ENCODE data around the gene RPL18A.
A peak's percentile ranks its signal among the peaks of the same experiment; 100 is the strongest.
"Not testable (repeated sequence)": the region's sequence is repeated elsewhere in the genome, so short reads cannot be mapped to it uniquely, and the experiment has no call there.

Gene RPL18A

GRCh38 chr19:17866964-17867486 is 7.3 kb downstream of the RPL18A start:
- DNase-seq: no peak

- no peak for DNase-seq
These were observed 9.0 kb downstream of the RPL18A start for GRCh38 chr19:17868669-17869068.

- DNase-seq: no peak
These were observed 9.5 kb downstream of the RPL18A start for GRCh38 chr19:17869114-17869608.

- no peak for DNase-seq
These were observed 11.5 kb downstream of the RPL18A start for GRCh38 chr19:17871032-17871877.

- no peak for DNase-seq
These were observed 12.2 kb downstream of the RPL18A start, which contains the start of gene SLC5A5 for GRCh38 chr19:17871878-17872250. SLC5A5 (plus strand) TSS chr19:17871945; CDS start chr19:17872320, 375 bp downstream.

- no peak for DNase-seq
These were observed 12.7 kb downstream of the RPL18A start for GRCh38 chr19:17872251-17873001.

GRCh38 chr19:17873786-17874757 is 14.4 kb downstream of the RPL18A start:
- DNase-seq: no peak

GRCh38 chr19:17874758-17875135 is 15.0 kb downstream of the RPL18A start:
- DNase-seq: no peak

- DNase-seq: no peak
These were observed 18.0 kb downstream of the RPL18A start for GRCh38 chr19:17877696-17878095.

- DNase-seq: no peak
These were observed 19.8 kb downstream of the RPL18A start for GRCh38 chr19:17879466-17879865.

GRCh38 chr19:17881701-17882100 is 22.0 kb downstream of the RPL18A start:
- DNase-seq: no peak

GRCh38 chr19:17883627-17884410 is 24.1 kb downstream of the RPL18A start:
- no peak for DNase-seq

- no peak for DNase-seq
These were observed 26.8 kb downstream of the RPL18A start for GRCh38 chr19:17886515-17886914.

- not testable (repeated sequence) for DNase-seq
These were observed 27.5 kb downstream of the RPL18A start for GRCh38 chr19:17887221-17887620.

- DNase-seq: no peak
These were observed 28.6 kb downstream of the RPL18A start for GRCh38 chr19:17888260-17888659.

GRCh38 chr19:17889609-17890214 is 30.0 kb downstream of the RPL18A start:
- no peak for DNase-seq

- no peak for DNase-seq
These were observed 34.1 kb downstream of the RPL18A start for GRCh38 chr19:17893766-17894165.

GRCh38 chr19:17902701-17903100 is 43.0 kb downstream of the RPL18A start:
- DNase-seq: peak; percentile 91

GRCh38 chr19:17908244-17908643 is 48.5 kb downstream of the RPL18A start:
- DNase-seq: no peak

- no peak for DNase-seq
These were observed 49.5 kb downstream of the RPL18A start for GRCh38 chr19:17909003-17909732.
